Measurements from ENCODE around the gene BMPR2. TPM values are rescaled to one million over a fixed set of nuclear protein-coding genes. Genes with fewer than 3 reads are reported as not detected.

The BMPR2 gene
- total RNA-seq, 2 experiments from 2014 or later, result 12.8 to 14.6 TPM

Other genes starting within 250 kb of the BMPR2 start
- 10 to 100 TPM; 84.6 to 85.5 TPM for gene SUMO1, start 137.7 kb upstream of the BMPR2 start, total RNA-seq
- 100 to 1,000 TPM; 103 TPM for gene NOP58, start 110.6 kb upstream of the BMPR2 start, total RNA-seq